ENCODE results near the gene STX12.
A peak's percentile ranks its signal among the peaks of the same experiment; 100 is the strongest.
"Not testable (repeated sequence)": the region's sequence is repeated elsewhere in the genome, so short reads cannot be mapped to it uniquely, and the experiment has no call there.

Gene STX12

GRCh38 chr1:27772932-27773825, at the start of gene STX12:
TSS of gene STX12 (plus strand) at chr1:27773219. CDS start at chr1:27773308, 89 bp downstream.
- DNase-seq = peak; percentile 100

GRCh38 chr1:27724961-27725373, 48.1 kb upstream of the STX12 start:
- no peak for DNase-seq

- DNase-seq = peak; percentile 100
These were observed 47.4 kb upstream of the STX12 start, which contains the start of gene FAM76A for GRCh38 chr1:27725374-27726172. TSS of gene FAM76A (plus strand) at chr1:27725961. CDS start at chr1:27726081, 120 bp downstream.

- peak; percentile 16 to 32 for DNase-seq
These were observed 46.6 kb upstream of the STX12 start for GRCh38 chr1:27726173-27727044.

- peak; percentile 55 to 63 for DNase-seq
These were observed 45.9 kb upstream of the STX12 start for GRCh38 chr1:27727126-27727525.

- no peak for DNase-seq
These were observed 36.8 kb upstream of the STX12 start for GRCh38 chr1:27736252-27736651.

- DNase-seq = no peak
These were observed 31.9 kb upstream of the STX12 start for GRCh38 chr1:27741121-27741520.

GRCh38 chr1:27744556-27744955, 28.5 kb upstream of the STX12 start:
- DNase-seq = no peak

GRCh38 chr1:27745466-27745865, 27.6 kb upstream of the STX12 start:
- no peak for DNase-seq

GRCh38 chr1:27752360-27752759, 20.7 kb upstream of the STX12 start:
- no peak for DNase-seq

- no peak for DNase-seq
These were observed 17.7 kb upstream of the STX12 start for GRCh38 chr1:27755286-27755685.

GRCh38 chr1:27755865-27756264, 17.2 kb upstream of the STX12 start:
- no peak for DNase-seq

- no peak for DNase-seq
These were observed 13.8 kb upstream of the STX12 start for GRCh38 chr1:27759236-27759635.

GRCh38 chr1:27760426-27760825, 12.6 kb upstream of the STX12 start:
- DNase-seq = no peak

- DNase-seq = no peak
These were observed 11.0 kb upstream of the STX12 start for GRCh38 chr1:27762033-27762432.

- no peak for DNase-seq
These were observed 9.7 kb upstream of the STX12 start for GRCh38 chr1:27763358-27763757.

- DNase-seq = no peak
These were observed 2.7 kb upstream of the STX12 start for GRCh38 chr1:27770293-27770830.

GRCh38 chr1:27772036-27772931, 735 bp upstream of the STX12 start:
- peak; percentile 10 to 49 for DNase-seq

- peak; percentile 69 to 75 for DNase-seq
These were observed 917 bp downstream of the STX12 start for GRCh38 chr1:27773826-27774445.

- DNase-seq = no peak
These were observed 1.6 kb downstream of the STX12 start for GRCh38 chr1:27774654-27775053.

- not testable (repeated sequence) for DNase-seq
These were observed 2.3 kb downstream of the STX12 start for GRCh38 chr1:27775336-27775735.
